CD4-positive, alpha-beta T cell treated with Interleukin-15 for 1 hour (primary cell): ENCODE results near the gene RHBDL3.
A peak's percentile ranks its signal among the peaks of the same experiment; 100 is the strongest.
"Not testable (repeated sequence)": the region's sequence is repeated elsewhere in the genome, so short reads cannot be mapped to it uniquely, and the experiment has no call there.

Experiments used
- DNase-seq: peaks from one replicate; pipeline ENCODE4 v3.0.0-alpha.2; 2020

Gene RHBDL3

DNA sequence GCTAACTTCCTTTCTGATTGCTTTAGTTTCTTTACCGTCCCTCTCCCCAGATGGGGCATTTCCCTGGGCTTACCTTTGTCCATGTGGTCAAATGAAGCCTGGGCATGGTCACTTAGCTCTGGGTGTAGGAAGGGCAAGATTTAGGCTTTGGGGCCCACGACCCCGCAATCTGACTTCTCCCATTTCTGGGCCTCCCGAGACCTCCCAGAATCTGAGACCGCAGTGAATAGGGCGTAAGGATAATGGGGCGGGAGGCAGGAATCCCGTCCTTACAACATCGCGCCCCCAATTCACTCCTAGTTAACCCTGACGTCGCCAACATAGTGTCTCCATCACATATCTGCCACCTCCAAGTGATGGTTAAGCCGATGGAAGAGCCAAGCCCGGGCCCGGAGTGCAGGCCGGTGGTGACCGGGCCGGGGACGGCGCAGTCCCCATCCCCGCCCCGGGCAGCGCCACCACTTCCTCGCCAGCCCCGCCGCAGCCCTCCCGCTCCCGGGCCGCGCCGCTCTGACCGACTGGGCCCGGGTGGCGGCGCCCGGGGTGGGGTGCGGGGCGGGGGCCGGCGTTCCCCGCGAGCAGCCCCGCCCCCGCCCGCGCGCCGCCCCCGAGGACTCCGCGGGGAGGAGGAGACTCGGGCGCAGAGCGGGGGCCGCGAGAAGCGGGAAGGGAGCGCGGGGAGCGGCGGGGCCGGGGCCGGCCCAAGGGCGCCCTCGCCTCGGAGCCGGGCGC lies at the start of gene RHBDL3:
RHBDL3 (plus strand) TSS at position 641 of the 732 bp plus-strand sequence. CDS start 358 bp downstream, outside the sequence.
- DNase-seq: no peak

GRCh38 chr17:32222621-32223020 lies 43.0 kb upstream of the RHBDL3 start:
- no peak for DNase-seq

GRCh38 chr17:32223703-32224102 lies 41.9 kb upstream of the RHBDL3 start:
- no peak for DNase-seq

DNA sequence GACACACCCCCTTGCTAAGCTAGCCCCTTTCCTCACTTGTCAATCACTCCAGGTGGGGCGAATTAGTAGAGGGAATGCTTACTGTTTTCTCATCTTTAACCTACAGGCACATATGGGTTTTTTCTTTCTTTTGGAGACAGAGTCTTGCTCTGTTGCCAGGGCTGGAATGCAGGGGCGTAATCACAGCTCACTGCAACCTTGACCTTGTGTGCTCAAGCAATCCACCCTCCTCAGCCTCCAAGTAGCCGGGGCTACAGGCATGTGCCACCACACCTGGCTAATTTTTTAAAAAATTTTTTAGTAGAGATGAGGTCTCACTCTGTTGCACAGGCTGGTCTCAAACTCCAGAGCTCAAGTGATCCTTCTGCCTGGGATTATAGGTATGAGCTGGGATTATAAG lies 38.7 kb upstream of the RHBDL3 start:
- DNase-seq: no peak

DNA sequence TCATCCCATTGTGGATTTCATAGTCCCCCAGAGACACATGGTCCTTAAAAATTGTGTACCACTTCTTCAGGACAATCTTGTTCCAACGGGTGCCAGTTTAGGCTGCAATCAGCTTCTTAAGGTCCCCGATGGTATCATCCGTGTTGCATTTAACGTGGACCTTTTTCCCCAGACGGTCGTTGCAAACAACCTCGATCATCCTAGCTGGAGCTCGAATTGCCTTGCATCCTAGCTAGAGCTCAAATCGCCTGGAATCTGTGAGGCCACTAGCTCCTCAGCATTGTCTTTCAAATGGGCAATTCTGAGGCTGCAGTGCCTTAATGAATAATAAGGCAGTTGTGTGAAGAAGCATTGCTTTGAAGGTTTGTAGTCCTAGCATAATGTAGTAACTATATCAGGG lies 37.7 kb upstream of the RHBDL3 start:
- DNase-seq: no peak

GRCh38 chr17:32235588-32235987 lies 30.0 kb upstream of the RHBDL3 start:
- DNase-seq: no peak

- DNase-seq: no peak
Observed at GRCh38 chr17:32239456-32239855, 26.2 kb upstream of the RHBDL3 start.

DNA sequence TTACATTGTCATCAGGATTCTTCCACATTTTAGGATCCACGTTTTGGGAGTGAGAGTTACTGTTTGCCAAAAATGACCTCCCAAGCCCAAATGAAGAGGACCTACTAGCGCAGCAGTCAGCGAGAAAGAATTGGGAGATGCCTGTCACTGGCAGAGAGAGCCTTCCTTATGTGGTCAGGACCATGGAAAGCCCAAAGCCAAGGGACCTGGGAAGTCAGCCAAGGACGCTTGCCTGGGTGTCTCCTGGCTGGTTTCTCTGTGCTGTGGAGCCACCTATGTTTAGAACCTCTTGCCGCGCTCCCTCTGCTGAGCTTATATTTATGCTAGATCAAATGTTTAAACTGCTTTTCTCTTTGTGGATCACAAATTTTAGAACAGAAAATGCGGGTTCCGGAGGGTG lies 24.9 kb upstream of the RHBDL3 start:
- no peak for DNase-seq

GRCh38 chr17:32241640-32242039 lies 24.0 kb upstream of the RHBDL3 start:
- no peak for DNase-seq

DNA sequence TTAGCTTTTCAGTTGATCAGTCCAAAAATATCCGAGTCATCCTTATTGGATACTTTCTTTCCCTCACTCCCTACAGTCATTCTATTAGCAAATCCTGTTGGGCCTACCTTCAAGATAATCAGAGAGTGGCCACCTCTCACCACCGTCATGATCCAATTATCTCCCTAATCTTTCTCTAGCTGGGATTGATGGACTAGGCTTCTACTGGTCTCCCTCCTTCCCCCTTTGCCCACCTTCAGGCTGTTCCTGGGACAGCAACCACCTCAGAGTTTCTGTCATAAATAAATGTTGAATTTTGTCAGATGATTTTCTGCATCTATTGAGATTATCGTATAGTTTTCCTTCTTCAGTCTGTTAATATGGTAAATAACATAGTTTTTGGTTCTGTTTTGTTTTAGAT lies 16.2 kb upstream of the RHBDL3 start:
- no peak for DNase-seq

DNA sequence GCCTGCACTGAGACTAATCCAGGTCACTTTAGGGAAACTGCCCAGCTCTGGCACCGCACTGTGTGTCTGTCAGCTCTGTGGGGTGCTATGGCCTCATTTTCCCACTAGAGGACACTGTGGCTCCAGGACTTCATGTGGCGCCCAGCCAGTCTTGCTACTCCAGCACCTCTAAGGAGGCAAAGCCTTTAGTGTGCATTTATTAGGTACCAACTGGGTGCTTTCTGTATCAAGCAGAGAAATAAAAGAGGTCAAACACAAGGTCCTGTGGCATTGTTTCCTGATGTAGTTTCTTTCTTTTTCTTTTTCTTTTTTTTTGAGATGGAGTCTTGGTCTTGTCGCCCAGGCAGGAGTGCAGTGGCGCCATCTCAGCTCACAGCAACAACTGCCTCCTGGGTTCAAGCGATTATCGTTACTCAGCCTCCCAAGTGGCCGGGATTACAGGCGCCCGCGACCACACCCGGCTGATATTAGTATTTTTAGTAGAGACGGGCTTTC lies 12.5 kb upstream of the RHBDL3 start:
- DNase-seq: peak; percentile 64

DNA sequence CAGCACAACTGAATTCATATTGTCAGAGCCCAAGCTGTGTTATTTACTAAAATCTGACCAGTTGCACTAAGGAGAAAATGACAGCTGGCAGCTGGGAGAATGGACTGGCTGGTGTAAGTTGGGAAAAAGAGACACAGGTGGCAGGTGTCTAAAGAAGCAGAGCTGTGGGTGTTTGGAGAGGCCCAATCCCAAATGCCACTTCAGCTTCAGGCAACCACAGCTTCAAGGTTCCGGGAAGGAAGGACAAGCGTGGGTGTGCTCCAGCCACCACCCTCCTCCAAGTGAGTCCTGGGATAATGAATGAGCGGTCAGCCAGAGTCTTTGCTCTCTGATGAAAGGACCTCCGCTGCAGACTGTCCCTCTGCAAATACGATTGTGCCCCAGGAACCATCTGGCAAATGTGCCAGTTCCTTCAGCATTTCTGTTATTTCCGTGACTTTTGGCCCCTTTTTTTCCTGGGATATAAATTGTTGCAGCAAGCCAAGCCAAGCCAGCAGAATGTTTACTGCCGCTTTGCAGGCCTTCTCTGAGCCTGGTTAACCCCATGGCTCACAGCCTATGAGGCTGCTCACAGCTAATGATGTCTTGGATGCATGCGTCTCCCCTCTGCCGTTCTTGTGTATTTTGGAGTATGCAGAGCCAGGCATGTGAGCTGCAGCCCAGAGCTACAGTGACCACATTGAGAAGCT lies 9.5 kb upstream of the RHBDL3 start:
- DNase-seq: no peak

DNA sequence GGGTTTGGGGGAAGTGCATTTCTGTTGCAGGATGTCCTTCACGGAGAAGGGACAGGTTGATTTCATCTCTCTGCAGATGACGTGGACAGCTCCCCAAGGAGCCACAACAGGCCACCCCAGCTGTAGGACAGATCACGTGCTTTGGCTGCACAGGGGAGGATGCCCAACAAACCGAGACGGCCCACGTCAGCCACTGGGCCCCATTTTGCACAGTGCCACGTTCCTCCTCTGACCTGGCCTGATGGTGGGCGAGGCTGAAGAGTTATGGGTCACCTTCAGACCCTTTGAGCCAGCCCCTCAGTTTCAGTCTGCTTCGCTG lies 9.0 kb upstream of the RHBDL3 start:
- DNase-seq: no peak

GRCh38 chr17:32258383-32259140 lies 7.1 kb upstream of the RHBDL3 start:
- DNase-seq: no peak

GRCh38 chr17:32259586-32259985 lies 6.0 kb upstream of the RHBDL3 start:
- no peak for DNase-seq

DNA sequence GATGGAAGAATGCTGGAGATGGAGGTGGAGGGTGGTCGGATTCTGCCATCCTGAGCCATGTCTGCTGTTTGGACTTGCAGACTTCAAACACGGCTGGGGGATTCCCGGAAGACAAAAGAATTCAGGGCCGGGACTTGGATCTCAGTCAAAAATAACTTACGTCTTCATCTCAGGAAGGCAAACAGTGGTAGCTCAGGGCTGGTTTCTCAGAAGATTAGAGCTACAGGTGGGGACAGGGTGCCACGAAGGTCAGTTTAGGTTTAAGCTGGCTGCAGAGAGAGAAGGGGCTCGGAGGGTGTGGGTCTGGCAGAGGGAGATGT lies 4.3 kb upstream of the RHBDL3 start:
- no peak for DNase-seq

DNA sequence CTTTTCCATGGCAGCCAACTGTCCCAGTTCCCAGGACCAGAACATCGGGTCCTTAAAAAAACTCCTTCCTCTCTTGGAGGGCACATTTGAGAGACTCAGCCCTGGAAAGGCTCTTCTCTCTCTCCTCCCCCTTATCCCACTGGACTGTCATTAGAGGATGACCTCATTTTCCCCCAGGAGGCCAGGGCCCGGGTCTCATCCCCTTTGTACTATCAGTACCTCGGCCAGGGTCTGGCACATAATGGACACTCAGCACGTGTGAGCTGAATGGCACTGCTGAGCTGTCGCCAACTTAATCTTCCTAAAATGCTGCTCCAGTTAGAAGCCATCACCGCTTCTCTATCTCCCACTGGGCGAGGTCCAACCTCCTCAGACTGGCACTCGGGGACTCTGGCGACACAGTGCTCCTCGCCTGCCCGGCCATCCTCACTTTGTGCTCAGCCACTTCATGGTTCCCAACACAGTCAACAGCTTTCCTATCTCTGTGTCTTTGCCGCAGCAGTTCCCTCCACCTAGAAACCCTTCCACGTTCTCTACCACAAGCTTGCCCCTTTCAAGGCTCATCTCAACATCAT lies 3.6 kb upstream of the RHBDL3 start:
- DNase-seq: no peak

- not testable (repeated sequence) for DNase-seq
Observed at GRCh38 chr17:32263515-32263914, 2.1 kb upstream of the RHBDL3 start.

DNA sequence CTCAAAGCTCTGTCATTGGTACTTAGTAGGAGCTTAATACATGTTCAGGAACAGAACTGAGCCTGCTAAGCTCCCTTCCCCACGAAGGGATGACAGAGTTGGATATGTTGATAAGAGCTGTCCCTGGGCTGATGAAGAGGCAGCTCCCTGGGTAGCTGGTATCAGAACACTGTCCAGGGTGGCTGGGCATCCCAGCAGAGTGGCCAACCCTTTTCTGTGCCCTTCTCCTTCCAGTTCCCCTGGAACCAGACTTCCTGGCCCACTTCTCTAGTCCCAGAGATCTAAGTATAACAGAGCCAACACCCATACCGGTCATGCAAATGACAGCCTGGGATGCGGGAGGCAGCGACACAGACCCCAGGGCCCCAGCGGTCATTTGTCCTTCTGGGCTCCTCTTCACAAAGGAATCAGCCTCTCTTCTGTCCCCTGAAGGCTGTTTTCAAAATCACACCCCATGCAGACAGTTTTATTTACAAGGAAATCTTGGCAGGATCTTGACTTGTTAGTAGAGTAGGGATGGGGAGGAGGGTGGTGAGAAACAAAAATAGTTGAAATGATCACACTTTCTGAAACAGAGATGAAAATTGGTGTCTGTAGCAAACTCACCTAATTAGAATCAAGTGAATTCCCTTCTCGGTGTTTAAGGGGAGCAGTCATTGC lies 1.4 kb upstream of the RHBDL3 start:
- DNase-seq: no peak

DNA sequence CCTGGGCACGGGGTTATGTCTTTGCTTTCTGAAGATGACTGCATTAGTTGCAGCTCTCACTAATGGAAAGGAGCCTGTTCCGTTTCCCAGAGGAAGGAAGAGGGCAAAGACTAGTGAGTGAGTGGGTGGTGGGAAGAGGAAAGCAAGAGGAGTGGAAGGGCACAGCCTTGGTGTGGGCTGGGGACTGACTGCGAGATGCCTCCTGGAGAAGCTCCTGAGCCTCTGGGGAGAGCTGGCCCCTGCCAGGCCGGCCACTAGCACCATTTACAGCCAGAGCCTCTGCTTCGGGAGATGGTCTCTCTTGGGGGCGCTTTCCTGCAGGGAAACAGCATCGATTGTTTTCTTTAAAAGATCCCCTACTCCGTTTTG lies 825 bp upstream of the RHBDL3 start:
- DNase-seq: no peak

- DNase-seq: no peak
Observed at GRCh38 chr17:32266051-32266388, 388 bp downstream of the RHBDL3 start.

DNA sequence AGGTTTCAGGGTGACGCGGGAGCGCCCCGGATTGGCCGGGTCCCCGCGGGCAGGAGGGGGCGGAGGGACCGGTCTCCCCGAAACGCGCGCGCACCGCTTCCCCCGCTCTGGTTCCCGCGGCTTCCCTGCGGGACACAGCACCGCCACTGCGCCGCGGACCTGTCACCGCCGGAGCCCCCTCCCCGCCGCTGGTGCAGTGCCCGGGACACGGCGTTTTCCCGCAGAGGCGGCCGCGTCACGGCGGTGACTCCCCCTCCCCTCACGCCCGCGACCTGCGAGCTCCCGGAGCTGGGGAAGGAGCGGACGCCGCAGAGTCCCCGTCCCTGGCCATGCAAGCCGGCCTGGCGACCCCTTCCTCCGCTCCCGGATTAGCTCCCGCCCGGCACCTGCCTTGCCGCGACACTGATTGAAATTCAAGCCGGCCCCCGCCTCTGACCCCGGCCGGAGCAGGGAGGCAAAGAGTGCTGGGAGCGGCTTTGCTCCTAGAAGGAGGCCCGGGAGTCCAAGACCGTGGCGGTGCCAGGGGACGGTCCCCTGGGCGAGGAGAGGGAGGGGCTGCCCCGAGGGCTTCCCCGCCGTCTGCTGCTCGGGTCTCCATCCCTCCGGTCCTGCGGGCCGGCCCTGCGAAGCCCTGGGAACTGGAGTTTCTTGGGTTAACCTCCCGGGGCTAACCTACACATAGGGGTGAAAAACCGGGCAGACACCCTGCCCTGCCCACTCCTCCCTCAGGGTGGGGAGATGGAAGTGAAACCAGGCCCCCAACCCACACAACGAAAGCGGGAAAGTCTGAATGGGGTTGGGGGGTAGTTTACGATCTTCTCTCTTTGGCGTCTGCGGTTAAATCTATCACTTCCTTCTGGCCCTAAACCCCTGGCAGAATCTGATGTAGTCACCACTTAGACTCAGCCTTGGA lies 1.0 kb downstream of the RHBDL3 start:
- DNase-seq: peak; percentile 22
